HepG2 (cell line): ENCODE results near the gene MUL1. TPM values are rescaled to one million over a fixed set of nuclear protein-coding genes. Genes with fewer than 3 reads are reported as not detected.

ENCODE experiments used
- ATAC-seq: fragments of 200-7000 bp; cut with Tn5 transposase; 3 replicates; pipeline ENCODE4 v1.9.1; 2020; ENCODE audit warnings: mild to moderate bottlenecking, moderate library complexity
- BruUV-seq: library from RNA; stranded (reverse); fragments of 400-500 nt; replicated peaks from 2 replicates; lab custom pipeline; 2021; lab: Mats Ljungman, UMichigan
- CTCF ChIA-PET: fragments of 300-600 bp; formaldehyde crosslinking; extraction: SDS; loops from one replicate; lab custom pipeline; 2021; ENCODE audit warnings: low total read pairs, inconsistent platforms, low intra/inter-chr PET ratio; lab: Yijun Ruan, JAX
- POLR2A ChIA-PET: fragments of 350-600 bp; sonication (Branson Sonifier 250); formaldehyde crosslinking; loops from one replicate; lab custom pipeline; 2020; ENCODE audit warnings: antibody characterized with exemption, inconsistent platforms; lab: Yijun Ruan, JAX
- DNase-seq: peaks from one replicate; pipeline ENCODE4 v3.0.0-alpha.2; 2015; ENCODE audit warnings: low spot score
- FAIRE-seq: peaks from 3 replicates; lab custom pipeline; 2011; peaks lifted over from hg19 to GRCh38; lab: Jason Lieb, UNC
- H2AFZ ChIP-seq: one replicate; pipeline ENCODE4 v1.6.1; 2011; ENCODE audit warnings: low read length, inconsistent platforms
- H3K27ac ChIP-seq: fragments of 300-600 bp; 3 replicates; pipeline ENCODE4 v1.8.0; 2011; ENCODE audit warnings: mixed run types, mild to moderate bottlenecking, mixed read lengths, low read length, inconsistent platforms; ENCODE audit not compliant: insufficient read depth; ENCODE audit errors: extremely low read length
- H3K27me3 ChIP-seq, 2 experiments: fragments of 200-600 bp in 1 of 2; 2 replicates in 1 of 2; 3 replicates in 1 of 2; pipeline versions ENCODE4 v1.6.0 to v1.8.0; 2011; ENCODE audit warnings: low read length in 2 of 2, mild to moderate bottlenecking in 2 of 2, moderate library complexity in 2 of 2, inconsistent platforms in 1 of 2; ENCODE audit not compliant: insufficient read depth in 2 of 2, control insufficient read depth in 1 of 2
- H3K36me3 ChIP-seq, 2 experiments: fragments of 200-600 bp in 1 of 2; replicated peaks in 1 of 2; 2 replicates in 1 of 2; 3 replicates in 1 of 2; pipeline versions ENCODE4 v1.5.1 to v1.8.0; 2011; ENCODE audit warnings: low read length in 2 of 2, inconsistent platforms in 1 of 2; ENCODE audit not compliant: insufficient read depth in 2 of 2, control insufficient read depth in 1 of 2
- H3K4me1 ChIP-seq: 2 replicates; pipeline ENCODE4 v1.5.1; 2012; ENCODE audit warnings: low read length, inconsistent platforms; ENCODE audit not compliant: insufficient read depth
- H3K4me2 ChIP-seq: 2 replicates; pipeline ENCODE4 v1.6.0; 2011; ENCODE audit warnings: low read depth, low read length, inconsistent platforms
- H3K4me3 ChIP-seq, 3 experiments: fragments of 200-600 bp in 1 of 3; sonication (generic), shearing (Covaris generic) in 1 of 3; replicated peaks in 1 of 3; 2 replicates each; pipeline ENCODE4 v1.5.1; 2011 to 2016; ENCODE audit warnings: low read length in 3 of 3, inconsistent platforms in 2 of 3, low read depth in 2 of 3, mild to moderate bottlenecking in 2 of 3, control low read depth in 1 of 3, mixed read lengths in 1 of 3; ENCODE audit not compliant: insufficient read depth in 1 of 3
- H3K79me2 ChIP-seq: one replicate; pipeline ENCODE4 v1.6.1; 2011; ENCODE audit warnings: low read length, inconsistent platforms; ENCODE audit not compliant: insufficient read depth
- H3K9ac ChIP-seq: 2 replicates; pipeline ENCODE4 v1.6.0; 2011; ENCODE audit warnings: mild to moderate bottlenecking, low read depth, low read length, inconsistent platforms; ENCODE audit not compliant: insufficient read depth
- H3K9me3 ChIP-seq: 2 replicates; pipeline ENCODE4 v1.5.1; 2012; ENCODE audit warnings: mild to moderate bottlenecking, low read length
- H4K20me1 ChIP-seq: 2 replicates; pipeline ENCODE4 v1.6.0; 2011; ENCODE audit warnings: inconsistent platforms, mild to moderate bottlenecking, low read length, moderate library complexity; ENCODE audit not compliant: insufficient read depth
- EED ChIP-seq: sonication (generic); formaldehyde crosslinking; IDR thresholded peaks from 2 replicates; pipeline ENCODE4 v1.5.0; 2020; ENCODE audit warnings: mild to moderate bottlenecking, missing genetic modification reagents
- FOXA3 ChIP-seq: IDR thresholded peaks from 2 replicates; pipeline ENCODE4 v1.6.1; 2016; ENCODE audit warnings: missing genetic modification reagents, missing compliant biosample characterization
- GATAD2A ChIP-seq: IDR thresholded peaks from 2 replicates; pipeline ENCODE4 v1.6.1; 2016
- NAIF1 ChIP-seq: sonication (generic); formaldehyde crosslinking; IDR thresholded peaks from 2 replicates; pipeline ENCODE4 v1.5.0; 2020; ENCODE audit warnings: mild to moderate bottlenecking, missing genetic modification reagents, borderline replicate concordance
- RCOR2 ChIP-seq: IDR thresholded peaks from 2 replicates; pipeline ENCODE4 v1.6.1; 2016; ENCODE audit warnings: missing biosample characterization, missing genetic modification reagents
- SAFB2 ChIP-seq: sonication (generic); formaldehyde crosslinking; IDR thresholded peaks from 2 replicates; pipeline ENCODE4 v1.5.1; 2020; ENCODE audit warnings: missing genetic modification reagents, low read depth, mild to moderate bottlenecking, borderline replicate concordance
- STAG1 ChIP-seq: sonication (generic); formaldehyde crosslinking; IDR thresholded peaks from 2 replicates; pipeline ENCODE4 v1.4.0; 2020; ENCODE audit warnings: missing genetic modification reagents
- TSC22D2 ChIP-seq: sonication (generic); formaldehyde crosslinking; IDR thresholded peaks from 2 replicates; pipeline ENCODE4 v1.5.1; 2020; ENCODE audit warnings: missing genetic modification reagents, mild to moderate bottlenecking, borderline replicate concordance
- ZFX ChIP-seq: sonication (generic); formaldehyde crosslinking; IDR thresholded peaks from 2 replicates; pipeline ENCODE4 v1.4.0; 2020; ENCODE audit warnings: mild to moderate bottlenecking, low read depth, missing genetic modification reagents, moderate library complexity
- ZNF274 ChIP-seq: sonication (generic); formaldehyde crosslinking; IDR thresholded peaks from 2 replicates; pipeline ENCODE4 v1.5.1; 2020; ENCODE audit warnings: mild to moderate bottlenecking, missing genetic modification reagents
- ZNF3 ChIP-seq: IDR thresholded peaks from 2 replicates; pipeline ENCODE4 v1.7.0; 2017; ENCODE audit warnings: inconsistent platforms
- ZNF331 ChIP-seq: sonication (generic); formaldehyde crosslinking; IDR thresholded peaks from 2 replicates; pipeline ENCODE4 v1.4.0; 2020; ENCODE audit warnings: missing genetic modification reagents
- ZNF891 ChIP-seq: sonication (generic); formaldehyde crosslinking; IDR thresholded peaks from 2 replicates; pipeline ENCODE4 v1.5.0; 2020; ENCODE audit warnings: mild to moderate bottlenecking, missing genetic modification reagents
- WGBS: methylation state at CpG from one replicate; pipeline ENCODE4 v1.1.6; 2017; ENCODE audit warnings: low lambda C conversion rate; 5-methylcytosine and 5-hydroxymethylcytosine counted together
- in situ Hi-C: cut with HindIII; loops from 2 replicates; pipeline ENCODE4 v1.10.0; 2017; ENCODE audit warnings: low pct_unique_long_range_greater_than_20kb; ENCODE audit not compliant: extremely low pct_ligation_motif_present
- intact Hi-C: fragments of 100-400 bp; cut with micrococcal nuclease; formaldehyde crosslinking; loops from one replicate; pipeline ENCODE4 v1.10.0; 2022; ENCODE audit not compliant: unreplicated experiment
- polyA plus RNA-seq, 8 experiments: library from polyadenylated mRNA; depleted of rRNA in 3 of 8; stranded (reverse) in 7 of 8; unstranded in 1 of 8; fragments of >200 nt; fragmentation: Illumina TruSeq in 4 of 8; extraction: Trizol in 4 of 8; gene quantifications; 2 replicates each; pipeline versions ENCODE4 v1.2.1 to v1.2.3, GENCODE V29; 2011 to 2016; ENCODE audit warnings: low read depth in 4 of 8, missing spikeins in 1 of 8, mixed read lengths in 1 of 8; ENCODE audit not compliant: insufficient read depth in 1 of 8
- total RNA-seq, 5 experiments: library from RNA; depleted of rRNA; stranded (reverse); fragments of >200 nt; fragmentation: Illumina TruSeq; extraction: Trizol; gene quantifications; 2 replicates each; pipeline ENCODE4 v1.2.3, GENCODE V29; 2016; ENCODE audit warnings: low read depth in 1 of 5
- TF ChIP-seq, protein P1 (sequence below): sonication (generic); formaldehyde crosslinking; IDR thresholded peaks from 2 replicates; pipeline ENCODE4 v1.5.0; 2020; ENCODE audit warnings: mild to moderate bottlenecking, missing genetic modification reagents
- TF ChIP-seq, protein P2 (sequence below): IDR thresholded peaks from 2 replicates; pipeline ENCODE4 v1.6.1; 2012; ENCODE audit warnings: inconsistent platforms
- TF ChIP-seq, protein P3 (sequence below): sonication (generic); formaldehyde crosslinking; IDR thresholded peaks from 2 replicates; pipeline ENCODE4 v1.4.0; 2020; ENCODE audit warnings: missing genetic modification reagents, borderline replicate concordance
- TF ChIP-seq, protein P4 (sequence below): sonication (generic); formaldehyde crosslinking; IDR thresholded peaks from 2 replicates; pipeline ENCODE4 v1.4.0; 2020; ENCODE audit warnings: missing genetic modification reagents, mild to moderate bottlenecking, borderline replicate concordance
- TF ChIP-seq, protein P5 (sequence below): IDR thresholded peaks from 2 replicates; pipeline ENCODE4 v1.6.1; 2016; ENCODE audit warnings: low read depth, borderline replicate concordance

The MUL1 gene
- total and polyA plus RNA-seq, 2 of the 13 experiments (the other 11 are each of a cell fraction or from before 2014, with no cell fraction given): 21.5 to 26.5 TPM

GRCh38 chr1:20493839-20494608 lies 13.9 kb downstream of the MUL1 start:
- Histone ChIP-seq H3K36me3 (peaks cover 0 to 4% of the 10 kb centered on the region in 2 experiments; a peak in 1 of 5 replicates), H3K27me3 (peaks cover 0 to 10% of the 10 kb centered on the region in 2 experiments; a peak in 4 of 5 replicates), H3K4me3 (peak overlapping the region in 2 of 3 experiments; percentile 34 to 49; a peak in 3 of 6 replicates), H3K4me1 (peaks cover 57% of the 10 kb centered on the region), H3K9ac (no peak overlapping the region), H4K20me1 (no peaks in the 10 kb centered on the region), H3K79me2 (no peaks in the 10 kb centered on the region), H3K9me3 (no peaks in the 10 kb centered on the region), H2AFZ (no peak overlapping the region), H3K4me2 (peak overlapping the region; percentile 75), H3K27ac (no peak overlapping the region)
- intact Hi-C loops (loop anchor here (1.0 to 5.0 kb wide), 6 partner anchors 25 to 577 kb away; no protein-coding TSS in a partner anchor), in situ Hi-C loops (loop anchor here (5.0 to 10.0 kb wide), 3 partner anchors 59 to 272 kb away; no protein-coding TSS in a partner anchor)
- DNase-seq (peak; percentile 79), FAIRE-seq (peak; percentile 97), ATAC-seq (peak; percentile 74)
- no TSS peak for BruUV-seq
- 7% methylated on average over 13 of the region's 16 CpGs for WGBS
- ChIA-PET POLR2A (interaction anchor here (0.9 to 4.4 kb wide), 2 partner anchors 12 to 14 kb away, joined by 3 to 24 read pairs; no protein-coding TSS in a partner anchor), CTCF (interaction anchor here (0.7 to 5.6 kb wide), 12 partner anchors 9 to 576 kb away, joined by 3 to 73 read pairs (median 6); no protein-coding TSS in a partner anchor)
- TF ChIP-seq STAG1 (CRISPR knock-in tag) (peak; percentile 99), ZNF3 (CRISPR knock-in tag) (no peak), ZFX (CRISPR knock-in tag) (peak; percentile 71), ZNF891 (CRISPR knock-in tag) (no peak), ZNF331 (CRISPR knock-in tag) (peak; percentile 56; the same call in 1 of the 2 replicates), NAIF1 (CRISPR knock-in tag) (no peak), EED (CRISPR knock-in tag) (no peak), TSC22D2 (peak; percentile 95; the same call in 1 of the 2 replicates), SAFB2 (no peak), ZNF274 (CRISPR knock-in tag) (0 out of 2 replicates have a peak, but pooled peaks have one; percentile 29), GATAD2A (CRISPR knock-in tag) (peak; percentile 61; the same call in 1 of the 2 replicates), FOXA3 (peak; percentile 46; the same call in 1 of the 2 replicates), RCOR2 (CRISPR knock-in tag) (0 out of 2 replicates have a peak, but pooled peaks have one; percentile 16)
- TF ChIP-seq, protein P1, sequence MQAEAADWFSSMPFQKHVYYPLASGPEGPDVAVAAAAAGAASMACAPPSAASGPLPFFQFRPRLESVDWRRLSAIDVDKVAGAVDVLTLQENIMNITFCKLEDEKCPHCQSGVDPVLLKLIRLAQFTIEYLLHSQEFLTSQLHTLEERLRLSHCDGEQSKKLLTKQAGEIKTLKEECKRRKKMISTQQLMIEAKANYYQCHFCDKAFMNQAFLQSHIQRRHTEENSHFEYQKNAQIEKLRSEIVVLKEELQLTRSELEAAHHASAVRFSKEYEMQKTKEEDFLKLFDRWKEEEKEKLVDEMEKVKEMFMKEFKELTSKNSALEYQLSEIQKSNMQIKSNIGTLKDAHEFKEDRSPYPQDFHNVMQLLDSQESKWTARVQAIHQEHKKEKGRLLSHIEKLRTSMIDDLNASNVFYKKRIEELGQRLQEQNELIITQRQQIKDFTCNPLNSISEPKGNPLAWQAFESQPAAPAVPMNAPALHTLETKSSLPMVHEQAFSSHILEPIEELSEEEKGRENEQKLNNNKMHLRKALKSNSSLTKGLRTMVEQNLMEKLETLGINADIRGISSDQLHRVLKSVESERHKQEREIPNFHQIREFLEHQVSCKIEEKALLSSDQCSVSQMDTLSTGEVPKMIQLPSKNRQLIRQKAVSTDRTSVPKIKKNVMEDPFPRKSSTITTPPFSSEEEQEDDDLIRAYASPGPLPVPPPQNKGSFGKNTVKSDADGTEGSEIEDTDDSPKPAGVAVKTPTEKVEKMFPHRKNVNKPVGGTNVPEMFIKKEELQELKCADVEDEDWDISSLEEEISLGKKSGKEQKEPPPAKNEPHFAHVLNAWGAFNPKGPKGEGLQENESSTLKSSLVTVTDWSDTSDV (CRISPR knock-in tag): no peak
- TF ChIP-seq, protein P2, sequence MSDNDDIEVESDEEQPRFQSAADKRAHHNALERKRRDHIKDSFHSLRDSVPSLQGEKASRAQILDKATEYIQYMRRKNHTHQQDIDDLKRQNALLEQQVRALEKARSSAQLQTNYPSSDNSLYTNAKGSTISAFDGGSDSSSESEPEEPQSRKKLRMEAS: peak; percentile 16; the same call in 1 of the 2 replicates
- TF ChIP-seq, protein P3, sequence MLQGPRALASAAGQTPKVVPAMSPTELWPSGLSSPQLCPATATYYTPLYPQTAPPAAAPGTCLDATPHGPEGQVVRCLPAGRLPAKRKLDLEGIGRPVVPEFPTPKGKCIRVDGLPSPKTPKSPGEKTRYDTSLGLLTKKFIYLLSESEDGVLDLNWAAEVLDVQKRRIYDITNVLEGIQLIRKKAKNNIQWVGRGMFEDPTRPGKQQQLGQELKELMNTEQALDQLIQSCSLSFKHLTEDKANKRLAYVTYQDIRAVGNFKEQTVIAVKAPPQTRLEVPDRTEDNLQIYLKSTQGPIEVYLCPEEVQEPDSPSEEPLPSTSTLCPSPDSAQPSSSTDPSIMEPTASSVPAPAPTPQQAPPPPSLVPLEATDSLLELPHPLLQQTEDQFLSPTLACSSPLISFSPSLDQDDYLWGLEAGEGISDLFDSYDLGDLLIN (CRISPR knock-in tag): no peak
- TF ChIP-seq, protein P4, sequence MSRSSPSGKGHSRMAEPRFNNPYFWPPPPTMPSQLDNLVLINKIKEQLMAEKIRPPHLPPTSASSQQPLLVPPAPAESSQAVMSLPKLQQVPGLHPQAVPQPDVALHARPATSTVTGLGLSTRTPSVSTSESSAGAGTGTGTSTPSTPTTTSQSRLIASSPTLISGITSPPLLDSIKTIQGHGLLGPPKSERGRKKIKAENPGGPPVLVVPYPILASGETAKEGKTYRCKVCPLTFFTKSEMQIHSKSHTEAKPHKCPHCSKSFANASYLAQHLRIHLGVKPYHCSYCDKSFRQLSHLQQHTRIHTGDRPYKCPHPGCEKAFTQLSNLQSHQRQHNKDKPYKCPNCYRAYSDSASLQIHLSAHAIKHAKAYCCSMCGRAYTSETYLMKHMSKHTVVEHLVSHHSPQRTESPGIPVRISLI: peak; percentile 68; the same call in 1 of the 2 replicates
- TF ChIP-seq, protein P5, sequence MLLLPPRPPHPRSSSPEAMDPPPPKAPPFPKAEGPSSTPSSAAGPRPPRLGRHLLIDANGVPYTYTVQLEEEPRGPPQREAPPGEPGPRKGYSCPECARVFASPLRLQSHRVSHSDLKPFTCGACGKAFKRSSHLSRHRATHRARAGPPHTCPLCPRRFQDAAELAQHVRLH (CRISPR knock-in tag): 0 out of 2 replicates have a peak, but pooled peaks have one; percentile 64
